GM19452 (cell line): ENCODE data around the gene GSTO2.
A peak's percentile ranks its signal among the peaks of the same experiment; 100 is the strongest.

Source experiments
- ATAC-seq: cut with Tn5 transposase; IDR thresholded peaks from one replicate; pipeline ENCODE4 v1.9.1; 2021; ENCODE audit not compliant: unreplicated experiment

GSTO2 gene

DNA sequence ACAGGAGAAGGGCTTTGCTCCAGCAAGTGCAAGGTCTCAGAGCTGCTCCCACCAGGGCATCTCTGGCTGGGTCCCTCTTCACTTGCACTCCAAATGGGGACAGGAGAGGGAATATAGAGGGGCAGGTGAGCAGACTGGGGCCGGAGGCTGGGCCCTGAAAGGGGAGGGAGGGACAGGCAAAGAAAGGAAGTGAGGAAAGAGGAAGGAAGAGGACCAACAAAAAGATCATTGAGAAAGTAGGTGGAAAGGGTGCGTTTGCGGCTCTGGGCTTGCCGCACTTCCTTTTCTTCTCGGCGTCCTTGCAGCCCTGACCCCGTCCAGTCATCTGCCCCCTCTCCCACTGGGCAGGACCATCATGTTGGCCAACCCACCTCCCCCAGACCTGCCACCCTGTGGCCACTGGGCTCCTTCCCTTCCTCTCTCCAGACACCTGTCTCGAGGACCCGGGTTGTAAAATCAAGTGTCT lies 55.3 kb downstream of the GSTO2 start:
- no peak for ATAC-seq

- no peak for ATAC-seq
Measured at GRCh38 chr10:104324931-104325330, 55.9 kb downstream of the GSTO2 start.

GRCh38 chr10:104325436-104326435 lies 56.8 kb downstream of the GSTO2 start:
- ATAC-seq = no peak

DNA sequence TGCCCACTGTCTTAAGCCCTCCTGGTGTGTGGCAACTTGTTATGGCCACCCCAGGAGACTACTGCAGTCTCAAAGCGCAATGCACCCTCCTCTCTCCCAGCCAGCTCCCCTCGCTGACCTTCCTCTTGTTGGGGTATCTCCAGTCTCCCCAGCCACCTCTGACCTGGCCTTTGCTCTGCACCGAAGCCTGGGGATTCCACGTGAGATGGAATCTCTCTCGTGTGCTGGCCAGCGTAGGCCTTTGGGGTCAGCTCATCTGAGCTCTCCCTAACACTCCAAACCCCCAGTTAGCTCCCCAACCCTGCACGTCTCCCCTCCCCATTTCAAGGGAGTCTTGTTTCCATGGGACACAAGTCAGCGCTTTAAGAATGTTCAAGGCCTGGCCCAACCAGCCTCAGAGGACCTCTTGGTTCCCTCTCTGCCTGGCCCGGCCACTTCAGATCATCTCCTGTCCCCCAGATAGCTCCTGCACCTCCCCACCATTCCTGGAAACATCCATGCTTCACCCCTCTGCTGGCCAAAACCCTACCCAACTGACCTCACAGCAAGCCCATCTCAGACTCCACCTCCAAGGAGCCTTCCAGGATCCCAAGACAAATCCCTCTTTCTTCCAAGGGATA lies 58.1 kb downstream of the GSTO2 start:
- ATAC-seq = no peak

DNA sequence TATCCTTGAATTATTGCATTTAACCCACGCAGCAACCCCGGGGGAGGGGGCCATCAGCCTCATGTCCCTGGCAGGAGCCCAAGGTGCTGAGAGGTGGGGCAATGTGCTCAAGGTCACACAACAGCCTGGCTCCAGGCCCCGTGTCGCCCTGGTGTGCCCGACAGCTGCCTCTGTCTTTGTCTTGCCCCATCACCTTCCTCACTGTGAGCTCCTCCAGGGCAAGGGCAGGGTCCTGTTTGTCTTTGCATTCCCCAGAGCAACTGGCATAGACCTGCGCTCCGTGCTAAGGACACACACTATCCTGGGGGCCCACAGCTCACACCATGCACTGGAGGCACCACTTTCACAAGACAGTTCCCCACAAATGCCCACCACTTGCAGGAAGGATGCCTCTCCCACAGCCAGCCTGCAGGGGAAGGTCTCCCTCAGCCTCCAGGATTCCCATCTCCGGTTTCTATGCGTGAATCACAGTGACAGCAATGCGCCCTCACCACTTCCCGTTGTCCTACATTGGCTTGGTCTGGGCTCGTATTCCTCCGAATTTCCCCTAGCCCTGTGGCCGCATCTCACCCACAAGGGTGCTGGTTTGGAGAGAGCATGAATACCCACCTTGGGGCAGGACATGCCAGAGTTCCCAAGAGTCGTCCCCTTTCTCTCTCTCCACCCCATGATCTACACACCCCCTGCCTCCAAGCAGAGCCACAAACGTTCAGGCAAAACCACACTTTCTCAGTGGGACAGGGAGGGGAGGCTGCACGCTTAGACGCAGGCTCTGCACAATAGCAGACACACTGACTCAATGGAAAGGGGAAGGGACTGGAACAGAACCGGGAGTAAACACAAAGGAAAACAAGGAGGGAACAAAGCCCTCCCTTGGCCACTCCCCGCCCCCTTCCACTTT lies 59.0 kb downstream of the GSTO2 start:
- no peak for ATAC-seq

- no peak for ATAC-seq
Measured at GRCh38 chr10:104328646-104328895, 59.6 kb downstream of the GSTO2 start.

DNA sequence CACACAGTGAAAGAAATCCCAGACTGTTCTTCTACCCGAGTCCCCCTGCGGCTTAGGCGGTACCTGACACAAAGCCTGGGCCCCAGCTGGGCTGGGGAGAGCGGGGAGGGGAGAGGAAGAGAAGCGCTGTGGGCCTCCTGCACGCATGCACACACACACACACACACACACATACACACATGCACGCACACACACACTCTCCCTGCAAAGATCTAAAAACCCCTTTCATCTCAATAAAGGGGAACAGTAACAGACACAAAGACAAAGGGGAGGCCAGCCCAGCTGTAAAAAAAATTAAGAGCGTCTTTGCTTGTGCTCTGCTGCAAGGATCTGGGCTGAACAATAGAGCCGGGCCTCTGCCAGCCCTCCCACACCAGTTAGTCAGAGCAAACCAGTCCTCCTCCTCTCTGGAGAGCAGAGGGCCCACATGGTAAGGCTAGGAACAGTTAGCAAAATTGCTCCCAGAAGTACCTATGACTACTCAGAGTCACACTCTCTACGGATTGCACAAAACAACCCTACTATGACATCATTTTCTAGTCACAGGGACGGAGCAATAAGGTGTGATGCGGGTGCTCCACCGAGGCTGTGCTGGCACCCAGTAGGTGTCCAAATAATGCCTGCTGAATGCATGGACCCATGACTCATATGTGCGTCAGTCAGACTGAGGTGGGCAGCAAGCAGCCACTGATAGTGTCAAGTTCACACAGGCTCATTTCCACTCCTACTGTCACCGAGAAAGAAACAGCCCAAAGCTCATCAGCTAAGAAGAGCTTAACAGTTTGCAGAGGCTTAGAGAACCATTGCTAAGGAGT lies 60.1 kb downstream of the GSTO2 start:
- no peak for ATAC-seq

GRCh38 chr10:104329735-104330134 lies 60.8 kb downstream of the GSTO2 start:
- no peak for ATAC-seq

GRCh38 chr10:104330168-104331110 lies 61.5 kb downstream of the GSTO2 start:
- ATAC-seq = no peak

GRCh38 chr10:104331208-104331838 lies 62.3 kb downstream of the GSTO2 start:
- ATAC-seq = no peak

- no peak for ATAC-seq
Measured at GRCh38 chr10:104332243-104333031, 63.5 kb downstream of the GSTO2 start.

DNA sequence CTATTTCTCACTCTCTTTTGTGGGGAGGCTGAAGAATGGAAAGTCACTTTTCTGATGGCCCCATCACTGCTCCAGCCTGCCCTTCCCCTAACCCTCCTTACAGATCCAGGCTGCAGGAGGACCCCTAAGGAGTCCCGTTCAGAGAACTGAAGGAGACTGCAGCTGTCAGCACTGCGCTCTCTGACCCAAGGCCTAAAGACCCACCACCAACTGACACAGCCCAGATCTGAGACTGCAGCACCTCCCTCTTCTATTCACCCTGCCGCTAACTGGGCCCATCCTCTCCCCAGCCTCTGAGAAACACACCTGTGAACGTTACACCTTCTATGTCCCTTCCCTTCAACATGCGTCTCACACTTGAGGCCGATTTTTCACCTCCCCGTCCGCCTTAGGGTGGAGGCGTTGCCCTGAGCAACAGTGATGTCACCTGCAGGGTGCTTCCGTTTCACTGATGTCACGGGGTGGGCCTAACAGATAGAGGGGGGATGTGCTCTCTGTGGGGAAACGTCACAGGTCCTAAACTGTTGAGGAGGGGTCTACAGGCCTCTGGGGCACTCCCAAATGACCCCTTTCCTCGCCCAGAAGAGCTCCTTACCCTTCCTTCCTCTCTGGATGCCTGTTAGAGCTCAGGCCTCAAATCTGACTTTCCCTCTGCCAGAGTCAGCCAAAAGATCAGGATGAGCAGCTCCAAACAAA lies 64.2 kb downstream of the GSTO2 start:
- no peak for ATAC-seq

- ATAC-seq = no peak
Measured at GRCh38 chr10:104333728-104334373, 64.9 kb downstream of the GSTO2 start.

DNA sequence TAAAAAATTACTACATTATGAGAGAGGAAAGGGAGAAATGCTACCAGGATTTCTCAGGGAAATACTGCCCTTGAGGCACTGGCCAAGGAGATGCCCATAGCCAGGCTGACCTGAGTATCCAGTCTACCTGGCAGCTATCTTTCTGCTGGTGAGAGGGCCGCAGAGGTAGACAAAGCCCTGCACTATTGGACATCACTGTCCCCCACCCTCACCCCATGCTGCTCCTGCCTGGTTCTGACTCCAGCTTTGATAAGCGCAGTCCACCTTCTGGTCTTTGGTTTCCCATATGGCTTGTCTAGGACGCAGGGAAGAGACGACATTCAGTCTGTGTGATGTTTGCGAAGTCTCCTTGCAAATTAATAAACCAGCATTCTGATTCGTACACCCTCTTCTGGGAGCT lies 65.6 kb downstream of the GSTO2 start:
- no peak for ATAC-seq

DNA sequence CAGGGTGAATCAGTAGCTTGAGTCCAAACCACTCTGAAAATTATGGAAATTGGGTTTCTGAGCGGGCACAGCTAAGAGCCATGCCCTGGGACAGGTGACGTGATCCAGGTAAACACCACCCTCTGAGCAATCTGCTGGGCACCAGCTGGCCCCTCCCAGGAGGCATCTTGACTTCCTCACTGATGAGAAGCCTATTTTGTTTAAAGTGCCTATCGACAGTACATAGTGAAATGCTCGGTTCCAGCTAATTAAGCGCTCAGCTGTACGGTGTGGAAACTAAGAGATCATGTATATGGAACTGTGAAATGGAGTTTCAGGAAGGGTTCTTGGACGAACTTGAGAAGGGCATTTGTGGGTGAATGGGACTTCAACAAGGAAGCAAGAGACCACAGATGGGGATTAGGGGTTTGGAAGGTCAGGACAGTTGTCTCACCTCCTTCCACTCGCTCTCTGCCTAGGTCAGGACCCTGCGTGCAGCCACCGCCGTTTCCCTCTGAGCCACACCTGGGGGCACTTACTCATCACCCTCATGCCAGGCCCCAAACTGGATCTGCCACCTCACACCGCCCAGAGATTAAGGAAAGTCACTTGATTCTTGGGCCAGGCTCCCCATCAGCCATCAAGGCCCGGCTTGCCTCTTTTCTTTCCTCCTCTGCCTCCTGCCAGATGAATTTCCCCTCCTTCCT lies 66.1 kb downstream of the GSTO2 start:
- no peak for ATAC-seq

- ATAC-seq = peak; percentile 10
Measured at GRCh38 chr10:104336821-104337467, 68.0 kb downstream of the GSTO2 start.
